K562 (cell line): ENCODE results near the gene PPP3CB. TPM values are rescaled to one million over a fixed set of nuclear protein-coding genes. Genes with fewer than 3 reads are reported as not detected.

Source experiments
- ATAC-seq: fragments of 200-7000 bp; cut with Tn5 transposase; 3 replicates; pipeline ENCODE4 v1.9.1; 2020; ENCODE audit warnings: moderate library complexity
- BruUV-seq: library from RNA; stranded (reverse); fragments of 400-500 nt; replicated peaks from 2 replicates; lab custom pipeline; 2021; lab: Mats Ljungman, UMichigan
- CTCF ChIA-PET: fragments of 300-600 bp; formaldehyde crosslinking; extraction: SDS; loops from one replicate; lab custom pipeline; 2021; ENCODE audit warnings: low intra/inter-chr PET ratio; lab: Yijun Ruan, JAX
- POLR2A ChIA-PET: fragments of 300-600, 350-650 bp; sonication (Branson Sonifier 250); formaldehyde crosslinking; extraction: SDS; loops from one replicate; lab custom pipeline; 2021; ENCODE audit warnings: antibody characterized with exemption, inconsistent platforms; lab: Yijun Ruan, JAX
- DNase-seq, 4 experiments: peaks; one replicate each; pipeline versions ENCODE4 v3.0.0 to v3.0.0-alpha.2; 2011 to 2018; ENCODE audit warnings: low spot score in 3 of 4, mixed read lengths in 3 of 4; ENCODE audit errors: extremely low read depth in 1 of 4
- FAIRE-seq: peaks from 2 replicates; lab custom pipeline; 2011; peaks lifted over from hg19 to GRCh38; lab: Jason Lieb, UNC
- H2AFZ ChIP-seq: 2 replicates; pipeline ENCODE4 v1.6.0; 2011; ENCODE audit warnings: low read depth, low read length, control low read depth, inconsistent platforms
- H3K27ac ChIP-seq: fragments of 200-600 bp; 3 replicates; pipeline ENCODE4 v1.8.0; 2011; ENCODE audit warnings: low read depth, mild to moderate bottlenecking, control low read depth, inconsistent platforms, low read length, moderate library complexity, mixed read lengths; ENCODE audit errors: extremely low read depth
- H3K27me3 ChIP-seq, 2 experiments: fragments of 300-600 bp in 1 of 2; 2 replicates in 1 of 2; 3 replicates in 1 of 2; pipeline versions ENCODE4 v1.6.0 to v1.8.0; 2011; ENCODE audit warnings: inconsistent platforms in 2 of 2, low read length in 2 of 2, mild to moderate bottlenecking in 1 of 2, mixed read lengths in 1 of 2, moderate library complexity in 1 of 2; ENCODE audit not compliant: control insufficient read depth in 2 of 2, insufficient read depth in 2 of 2
- H3K36me3 ChIP-seq: fragments of 300-600 bp; 3 replicates; pipeline ENCODE4 v1.8.0; 2011; ENCODE audit warnings: mild to moderate bottlenecking, low read length, inconsistent platforms; ENCODE audit not compliant: control insufficient read depth, insufficient read depth
- H3K4me1 ChIP-seq, 2 experiments: fragments of 200-600 bp in 1 of 2; replicated peaks in 1 of 2; 2 replicates in 1 of 2; 3 replicates in 1 of 2; pipeline versions ENCODE4 v1.5.1 to v1.8.0; 2011; ENCODE audit warnings: inconsistent platforms in 2 of 2, low read length in 2 of 2, mild to moderate bottlenecking in 1 of 2, mixed read lengths in 1 of 2, moderate library complexity in 1 of 2; ENCODE audit not compliant: control insufficient read depth in 2 of 2, insufficient read depth in 2 of 2
- H3K4me2 ChIP-seq: 2 replicates; pipeline ENCODE4 v1.6.1; 2011; ENCODE audit warnings: low read length, control low read depth, inconsistent platforms, mixed read lengths; ENCODE audit not compliant: insufficient read depth
- H3K4me3 ChIP-seq: fragments of 200-600 bp; sonication (generic), shearing (Covaris generic); 2 replicates; pipeline ENCODE4 v1.5.1; 2016; ENCODE audit warnings: control low read depth, inconsistent platforms
- H3K79me2 ChIP-seq: fragments of 200-600 bp; 3 replicates; pipeline ENCODE4 v1.8.0; 2011; ENCODE audit warnings: low read length, inconsistent platforms; ENCODE audit not compliant: control insufficient read depth, insufficient read depth
- H3K9ac ChIP-seq, 2 experiments: 2 replicates each; pipeline versions ENCODE4 v1.6.0 to v1.6.1; 2011; ENCODE audit warnings: low read depth in 2 of 2, low read length in 2 of 2, control low read depth in 1 of 2, inconsistent platforms in 1 of 2, mild to moderate bottlenecking in 1 of 2, mixed read lengths in 1 of 2; ENCODE audit not compliant: insufficient read depth in 1 of 2
- H3K9me1 ChIP-seq: one replicate; pipeline ENCODE4 v1.6.0; 2011; ENCODE audit warnings: inconsistent platforms, mild to moderate bottlenecking, low read length, moderate library complexity; ENCODE audit not compliant: control insufficient read depth, insufficient read depth
- H3K9me3 ChIP-seq: replicated peaks from 2 replicates; pipeline ENCODE4 v1.5.1; 2011; ENCODE audit warnings: low read depth, low read length, inconsistent platforms; ENCODE audit not compliant: control insufficient read depth, insufficient read depth
- H4K20me1 ChIP-seq: replicated peaks from 2 replicates; pipeline ENCODE4 v1.6.1; 2011; ENCODE audit warnings: low read length, inconsistent platforms, mixed read lengths; ENCODE audit not compliant: control insufficient read depth, insufficient read depth
- DEAF1 ChIP-seq: fragments of 450-650 bp; formaldehyde crosslinking; IDR thresholded peaks from 2 replicates; pipeline ENCODE4 v1.4.0; 2020; ENCODE audit warnings: mild to moderate bottlenecking, moderate library complexity
- RBM25 ChIP-seq: fragments of 200-400 bp; formaldehyde crosslinking; IDR thresholded peaks from 2 replicates; pipeline ENCODE4 v1.6.1; 2018; ENCODE audit warnings: low read length, low read depth, moderate library complexity; ENCODE audit not compliant: severe bottlenecking
- RBM39 ChIP-seq: fragments of 200-400 bp; formaldehyde crosslinking; optimal IDR thresholded peaks from 2 replicates; pipeline ENCODE3; 2018; ENCODE audit warnings: low read depth, low read length
- ZNF121 ChIP-seq: sonication (generic); formaldehyde crosslinking; conservative IDR thresholded peaks from 2 replicates; pipeline ENCODE4 v1.8.0; 2022; ENCODE audit warnings: missing genetic modification reagents
- WGBS: fragments of 100-300 bp; shearing (Covaris generic); methylation state at CpG from one replicate; pipeline ENCODE4 v1.1.6; 2016; ENCODE audit warnings: low coverage, mixed read lengths; ENCODE audit not compliant: insufficient coverage; ENCODE audit errors: missing lambda C conversion rate; 5-methylcytosine and 5-hydroxymethylcytosine counted together
- in situ Hi-C: fragments of 300-500 bp; cut with MboI; formaldehyde crosslinking; loops from 4 replicates; pipeline ENCODE4 v1.15.0; 2018; ENCODE audit warnings: inconsistent platforms, mixed read lengths
- intact Hi-C: fragments of 100-400 bp; cut with micrococcal nuclease; formaldehyde crosslinking; loops from 2 replicates; pipeline ENCODE4 v1.14.2; 2022
- polyA plus RNA-seq, 8 experiments: library from polyadenylated mRNA; depleted of rRNA in 4 of 8; stranded (reverse) in 5 of 8; unstranded in 3 of 8; fragments of >200 nt; fragmentation: Nextera tagmentation in 2 of 8; fragmentation: Illumina TruSeq in 1 of 8; extraction: Ambion mirVana in 2 of 8; extraction: Trizol in 1 of 8; gene quantifications; 2 replicates each; pipeline versions ENCODE4 v1.2.1 to v1.2.3, GENCODE V29; 2011 to 2014; ENCODE audit warnings: inconsistent platforms in 1 of 8, missing spikeins in 1 of 8
- total RNA-seq, 7 experiments: library from RNA; depleted of rRNA in 6 of 7; stranded (reverse); fragments of >200 nt in 6 of 7; fragmentation: Illumina TruSeq in 2 of 7; extraction: Trizol in 2 of 7; gene quantifications; 2 replicates each; pipeline versions ENCODE4 v1.2.1 to v1.2.3, GENCODE V29; 2011 to 2021; ENCODE audit warnings: low replicate concordance in 1 of 7

Gene PPP3CB
- total and polyA plus RNA-seq, 9 of the 15 experiments (the other 6 are each of a cell fraction or from before 2014, with no cell fraction given): 9.6 to 27.6 (median 17.8) TPM

GRCh38 chr10:73512207-73512743 is 16.5 kb upstream of the PPP3CB start:
- intact Hi-C loops (no loop called here), in situ Hi-C loops (no loop called here)
- CTCF ChIA-PET: no interaction called here
- no peak for DNase-seq
- Histone ChIP-seq H3K4me1 (peaks cover 3 to 10% of the 10 kb centered on the region in 2 experiments), H3K9ac (no peak overlapping the region), H3K4me3 (no peak overlapping the region), H3K79me2 (no peaks in the 10 kb centered on the region), H2AFZ (no peak overlapping the region), H4K20me1 (no peaks in the 10 kb centered on the region), H3K4me2 (no peak overlapping the region), H3K27ac (no peak overlapping the region), H3K27me3 (no peaks in the 10 kb centered on the region), H3K9me3 (no peaks in the 10 kb centered on the region), H3K9me1 (no peaks in the 10 kb centered on the region), H3K36me3 (peaks cover 10% of the 10 kb centered on the region; the same call in 2 of the 3 replicates)
- ATAC-seq: no peak
- 81% methylated on average over 4 of the region's 4 CpGs for WGBS
- BruUV-seq: no TSS peak
- POLR2A ChIA-PET: interaction anchor here (1.0 kb wide), 1 partner anchor 79 kb away, joined by 4 read pairs; the partner anchor contains the start of gene MSS51
- FAIRE-seq: no peak
- TF ChIP-seq RBM39 (no peak), ZNF121 (peak; percentile 90), DEAF1 (CRISPR knock-in tag) (no peak), RBM25 (peak; percentile 13)
